Smooth muscle cell (in vitro differentiated cells): ENCODE results near the gene KIF1B. TPM values are rescaled to one million over a fixed set of nuclear protein-coding genes. Genes with fewer than 3 reads are reported as not detected.

ENCODE experiments used
- DNase-seq: peaks from one replicate; lab custom pipeline; 2025; ENCODE audit not compliant: unreplicated experiment; lab: John Stamatoyannopoulos, UW
- H2AFZ ChIP-seq: fragments of 200-600 bp; sonication (generic); 2 replicates; pipeline ENCODE4 v1.6.0; 2016; ENCODE audit warnings: antibody characterized with exemption, low read depth, mild to moderate bottlenecking
- H3F3A ChIP-seq: fragments of 200-600 bp; sonication (generic); 2 replicates; pipeline ENCODE4 v1.6.0; 2017; ENCODE audit warnings: antibody characterized with exemption, low read depth
- H3K27ac ChIP-seq: fragments of 200-600 bp; sonication (generic); 2 replicates; pipeline ENCODE4 v1.5.1; 2016; ENCODE audit warnings: low read depth, mild to moderate bottlenecking
- H3K27me3 ChIP-seq: fragments of 200-600 bp; sonication (generic); 2 replicates; pipeline ENCODE4 v1.6.1; 2016; ENCODE audit warnings: low read depth, mild to moderate bottlenecking
- H3K36me3 ChIP-seq: fragments of 200-600 bp; sonication (generic); 2 replicates; pipeline ENCODE4 v1.5.1; 2016; ENCODE audit warnings: low read depth
- H3K4me1 ChIP-seq: fragments of 200-600 bp; sonication (generic); 2 replicates; pipeline ENCODE4 v1.5.1; 2016; ENCODE audit warnings: low read depth
- H3K4me2 ChIP-seq: fragments of 200-600 bp; sonication (generic); 2 replicates; pipeline ENCODE4 v1.6.0; 2016; ENCODE audit warnings: mild to moderate bottlenecking
- H3K4me3 ChIP-seq: fragments of 200-600 bp; sonication (generic); 2 replicates; pipeline ENCODE4 v1.5.1; 2016; ENCODE audit warnings: mild to moderate bottlenecking
- H3K79me2 ChIP-seq: fragments of 200-600 bp; sonication (generic); 2 replicates; pipeline ENCODE4 v1.6.0; 2016; ENCODE audit warnings: low read depth, mild to moderate bottlenecking
- H3K9ac ChIP-seq: fragments of 200-600 bp; sonication (generic); 2 replicates; pipeline ENCODE4 v1.6.0; 2016; ENCODE audit warnings: low read depth
- H3K9me3 ChIP-seq: fragments of 200-600 bp; sonication (generic); replicated peaks from 2 replicates; pipeline ENCODE4 v1.5.1; 2016; ENCODE audit warnings: low read depth
- H4K20me1 ChIP-seq: fragments of 200-600 bp; sonication (generic); 2 replicates; pipeline ENCODE4 v1.6.0; 2016; ENCODE audit warnings: low read depth
- CTCF ChIP-seq: fragments of 200-600 bp; sonication (generic); IDR thresholded peaks from 2 replicates; pipeline ENCODE4 v1.5.1; 2017; ENCODE audit warnings: borderline replicate concordance, mild to moderate bottlenecking, antibody characterized with exemption; ENCODE audit not compliant: insufficient read depth, poor library complexity, severe bottlenecking
- WGBS: methylation state at CpG from one replicate; pipeline ENCODE4 v1.1.7; 2016; ENCODE audit warnings: low lambda C conversion rate; 5-methylcytosine and 5-hydroxymethylcytosine counted together
- polyA plus RNA-seq: library from polyadenylated mRNA; unstranded; fragments of >200 nt; fragmentation: Nextera tagmentation; extraction: Ambion mirVana; gene quantifications from 2 replicates; pipeline ENCODE4 v1.2.1, GENCODE V29; 2016
- total RNA-seq: library from RNA; depleted of rRNA; stranded (reverse); fragments of >200 nt; gene quantifications from 2 replicates; pipeline ENCODE4 v1.2.3, GENCODE V29; 2014

The KIF1B gene
- total and polyA plus RNA-seq, 2 experiments from 2014 or later = 9.1 to 29.6 TPM

- Histone ChIP-seq H3K4me1 (no peaks in the 10 kb centered on the region), H3K79me2 (no peaks in the 10 kb centered on the region), H3K27ac (no peak overlapping the region), H3K9ac (no peak overlapping the region), H4K20me1 (no peaks in the 10 kb centered on the region), H3F3A (no peaks in the 10 kb centered on the region), H3K4me2 (no peak overlapping the region), H2AFZ (no peak overlapping the region), H3K4me3 (no peak overlapping the region), H3K27me3 (no peaks in the 10 kb centered on the region), H3K36me3 (no peaks in the 10 kb centered on the region), H3K9me3 (no peaks in the 10 kb centered on the region)
- WGBS = 84% methylated on average over 4 of the region's 4 CpGs
- DNase-seq = no peak
- no peak for TF ChIP-seq CTCF
Observed at GRCh38 chr1:10189659-10190058, 20.7 kb upstream of the KIF1B start.

GRCh38 chr1:10192263-10192662 is 18.1 kb upstream of the KIF1B start:
- Histone ChIP-seq H2AFZ (no peak overlapping the region), H4K20me1 (no peaks in the 10 kb centered on the region), H3F3A (no peaks in the 10 kb centered on the region), H3K9ac (no peak overlapping the region), H3K4me1 (no peaks in the 10 kb centered on the region), H3K4me3 (no peak overlapping the region), H3K9me3 (no peaks in the 10 kb centered on the region), H3K79me2 (no peaks in the 10 kb centered on the region), H3K27ac (no peak overlapping the region), H3K27me3 (no peaks in the 10 kb centered on the region), H3K36me3 (no peaks in the 10 kb centered on the region), H3K4me2 (no peak overlapping the region)
- no peak for DNase-seq
- WGBS = 99% methylated on average over 5 of the region's 5 CpGs
- TF ChIP-seq CTCF = no peak

- Histone ChIP-seq H3K27ac (no peak overlapping the region), H3K9ac (no peak overlapping the region), H3K36me3 (no peaks in the 10 kb centered on the region), H3F3A (no peaks in the 10 kb centered on the region), H4K20me1 (no peaks in the 10 kb centered on the region), H3K4me3 (no peak overlapping the region), H3K4me2 (no peak overlapping the region), H3K9me3 (no peaks in the 10 kb centered on the region), H2AFZ (no peak overlapping the region), H3K27me3 (no peaks in the 10 kb centered on the region), H3K4me1 (no peaks in the 10 kb centered on the region), H3K79me2 (no peaks in the 10 kb centered on the region)
- 87% methylated on average over 6 of the region's 6 CpGs for WGBS
- no peak for DNase-seq
- TF ChIP-seq CTCF = no peak
Observed at GRCh38 chr1:10193288-10193687, 17.1 kb upstream of the KIF1B start.

- WGBS = 72% methylated on average over 6 of the region's 6 CpGs
- H3K27me3 ChIP-seq = peaks cover 4% of the 10 kb centered on the region
- no peaks in the 10 kb centered on the region for H3K36me3 ChIP-seq
- H3K4me2 ChIP-seq = no peak overlapping the region
- no peak for TF ChIP-seq CTCF
- no peak overlapping the region for H3K4me3 ChIP-seq
- H4K20me1 ChIP-seq = no peaks in the 10 kb centered on the region
- no peak overlapping the region for H3K27ac ChIP-seq
- no peak overlapping the region for H2AFZ ChIP-seq
- H3K9me3 ChIP-seq = no peaks in the 10 kb centered on the region
- H3K9ac ChIP-seq = no peak overlapping the region
- DNase-seq = no peak
- H3F3A ChIP-seq = no peaks in the 10 kb centered on the region
- no peaks in the 10 kb centered on the region for H3K4me1 ChIP-seq
- no peaks in the 10 kb centered on the region for H3K79me2 ChIP-seq
Observed at GRCh38 chr1:10195570-10195969, 14.8 kb upstream of the KIF1B start.
